NCI-H1694 treated with DMSO at 0.1 percent for 48 hours (cell line): ENCODE results near the gene AGBL5.
"Not testable (repeated sequence)": the region's sequence is repeated elsewhere in the genome, so short reads cannot be mapped to it uniquely, and the experiment has no call there.

Source experiments
- DNase-seq: peaks from one replicate; lab custom pipeline; 2025; lab: John Stamatoyannopoulos, UW

Gene AGBL5

GRCh38 chr2:27053321-27053720 is 1.9 kb downstream of the AGBL5 start:
- DNase-seq = no peak

DNA sequence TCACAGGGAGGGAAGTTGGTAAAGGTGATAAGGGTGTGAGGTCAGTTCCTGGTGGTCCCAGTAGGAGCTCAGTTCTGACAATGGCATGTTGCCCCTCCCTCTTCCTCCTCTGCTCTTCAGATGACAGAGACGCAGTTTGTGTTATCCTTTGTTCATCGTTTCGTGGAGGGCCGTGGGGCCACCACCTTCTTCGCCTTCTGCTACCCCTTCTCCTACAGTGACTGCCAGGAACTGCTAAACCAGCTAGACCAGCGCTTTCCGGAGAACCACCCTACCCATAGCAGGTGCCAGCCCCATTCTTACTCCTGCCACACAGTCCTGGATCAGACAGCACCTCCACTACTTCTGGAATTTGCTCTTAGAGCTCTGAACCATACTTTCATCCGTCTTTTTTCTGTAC is 2.3 kb downstream of the AGBL5 start:
- DNase-seq = no peak

GRCh38 chr2:27054721-27055120 is 3.3 kb downstream of the AGBL5 start:
- no peak for DNase-seq

DNA sequence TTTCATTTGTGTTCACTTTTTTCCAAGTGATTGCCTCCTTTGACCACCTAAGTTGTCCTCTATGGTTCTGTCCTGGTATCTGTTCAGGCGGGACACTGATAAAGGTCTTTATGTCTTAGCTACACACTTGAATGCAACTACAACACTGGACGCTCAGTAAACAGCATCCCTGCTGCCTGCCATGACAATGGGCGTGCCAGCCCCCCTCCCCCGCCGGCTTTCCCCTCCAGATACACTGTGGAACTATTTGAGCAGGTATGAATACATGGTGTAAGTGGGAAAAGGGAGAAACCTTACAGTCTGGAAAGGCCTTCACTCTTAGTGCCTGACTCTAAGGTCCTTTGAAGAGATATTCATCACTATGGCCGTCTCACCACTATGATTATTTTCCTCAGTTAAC is 5.7 kb downstream of the AGBL5 start:
- no peak for DNase-seq

DNA sequence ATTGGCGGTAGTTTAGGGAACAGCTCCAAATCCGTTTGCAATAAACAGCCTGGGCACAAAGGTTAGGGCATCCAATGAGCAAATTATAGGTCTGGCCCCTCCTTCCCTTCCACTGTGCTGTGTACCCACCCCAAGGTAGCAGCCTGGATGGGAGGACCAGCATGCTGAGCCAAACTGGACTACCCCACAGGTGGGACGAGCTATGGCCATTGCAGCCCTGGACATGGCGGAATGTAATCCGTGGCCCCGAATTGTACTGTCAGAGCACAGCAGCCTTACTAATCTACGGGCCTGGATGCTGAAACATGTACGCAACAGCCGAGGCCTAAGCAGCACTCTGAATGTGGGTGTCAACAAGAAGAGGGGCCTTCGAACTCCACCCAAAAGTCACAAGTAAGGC is 6.7 kb downstream of the AGBL5 start:
- DNase-seq = no peak

DNA sequence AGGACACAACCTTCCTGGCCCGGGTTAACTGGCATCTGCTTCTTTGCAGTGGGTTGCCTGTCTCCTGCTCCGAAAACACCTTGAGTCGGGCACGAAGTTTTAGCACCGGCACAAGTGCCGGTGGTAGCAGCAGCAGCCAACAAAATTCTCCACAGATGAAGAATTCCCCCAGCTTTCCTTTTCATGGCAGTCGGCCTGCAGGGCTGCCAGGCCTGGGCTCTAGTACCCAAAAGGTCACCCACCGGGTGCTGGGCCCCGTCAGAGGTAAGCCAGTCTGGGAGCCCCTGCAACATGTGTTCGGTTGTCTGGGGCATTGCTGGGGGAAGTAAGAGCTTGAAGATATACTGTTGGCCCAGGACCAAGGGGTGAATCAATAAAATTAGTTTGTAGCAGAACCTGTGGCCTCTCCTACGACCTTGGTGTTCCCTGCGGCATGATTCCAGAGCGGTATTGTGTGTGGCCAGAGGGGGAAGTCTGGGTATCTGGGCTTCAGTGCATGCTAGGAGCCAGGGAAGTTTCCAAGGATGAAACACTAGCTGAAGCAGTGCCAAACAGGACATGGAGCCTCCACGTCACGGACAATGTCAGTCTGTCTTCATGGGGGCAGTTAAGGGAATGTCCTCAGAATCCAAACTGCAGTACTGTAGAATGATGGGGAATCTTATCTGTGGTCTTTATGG is 7.8 kb downstream of the AGBL5 start:
- no peak for DNase-seq

DNA sequence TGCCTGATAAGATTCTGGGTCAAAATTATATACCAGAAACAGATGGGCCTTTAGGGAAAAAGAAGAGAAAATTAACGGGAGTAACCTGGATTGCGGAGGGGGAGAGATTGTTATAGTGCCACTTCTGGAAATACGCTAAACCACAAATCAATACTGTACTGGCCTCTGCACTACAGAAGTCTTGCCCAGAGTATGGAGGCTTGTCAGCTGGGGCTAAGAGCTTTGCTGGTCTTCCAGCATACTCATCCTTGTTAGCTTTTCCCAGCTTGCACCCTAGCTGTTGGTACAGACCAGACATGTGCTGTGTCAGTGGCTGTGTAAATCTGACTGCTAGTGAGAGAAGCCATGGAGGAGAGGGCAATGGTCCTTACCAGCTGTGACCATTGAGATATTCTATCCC is 8.9 kb downstream of the AGBL5 start:
- DNase-seq = no peak

DNA sequence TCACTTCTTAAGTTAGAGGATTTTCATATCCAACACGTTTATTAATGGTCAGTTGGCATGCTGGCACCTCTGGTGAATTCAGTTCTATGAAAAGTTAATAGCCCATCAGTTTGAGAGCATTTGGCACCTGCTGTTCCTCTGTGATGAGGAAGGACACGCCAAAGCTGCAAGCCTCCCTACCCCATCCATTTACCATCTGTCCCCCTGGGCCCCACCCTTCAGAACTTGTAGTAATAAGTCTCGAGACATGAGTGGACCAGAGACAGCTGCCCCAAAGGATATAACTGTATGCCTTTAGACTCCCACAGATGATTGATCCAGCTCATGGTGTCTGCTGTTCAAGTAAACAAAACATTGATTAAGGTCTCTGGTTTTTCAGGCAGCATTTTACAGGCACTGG is 13.7 kb downstream of the AGBL5 start:
- no peak for DNase-seq

DNA sequence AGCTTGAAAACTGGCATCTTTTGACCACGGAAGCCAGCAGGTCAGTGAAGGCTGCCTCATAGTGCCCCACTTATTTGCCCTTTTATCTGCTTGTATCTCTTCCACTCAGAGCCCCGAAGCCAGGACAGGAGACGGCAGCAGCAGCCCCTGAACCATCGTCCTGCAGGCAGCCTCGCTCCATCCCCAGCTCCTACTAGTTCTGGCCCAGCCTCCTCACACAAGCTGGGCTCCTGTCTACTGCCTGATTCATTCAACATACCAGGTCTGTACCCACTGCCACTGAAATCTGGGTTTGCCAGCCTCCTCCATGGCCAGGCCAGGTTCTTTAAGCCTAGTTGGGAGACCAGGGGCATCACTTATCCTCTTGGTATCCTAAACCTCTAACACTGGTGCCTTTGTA is 15.9 kb downstream of the AGBL5 start:
- no peak for DNase-seq

- DNase-seq = no peak
Measured at GRCh38 chr2:27069436-27069835, 18.0 kb downstream of the AGBL5 start.

DNA sequence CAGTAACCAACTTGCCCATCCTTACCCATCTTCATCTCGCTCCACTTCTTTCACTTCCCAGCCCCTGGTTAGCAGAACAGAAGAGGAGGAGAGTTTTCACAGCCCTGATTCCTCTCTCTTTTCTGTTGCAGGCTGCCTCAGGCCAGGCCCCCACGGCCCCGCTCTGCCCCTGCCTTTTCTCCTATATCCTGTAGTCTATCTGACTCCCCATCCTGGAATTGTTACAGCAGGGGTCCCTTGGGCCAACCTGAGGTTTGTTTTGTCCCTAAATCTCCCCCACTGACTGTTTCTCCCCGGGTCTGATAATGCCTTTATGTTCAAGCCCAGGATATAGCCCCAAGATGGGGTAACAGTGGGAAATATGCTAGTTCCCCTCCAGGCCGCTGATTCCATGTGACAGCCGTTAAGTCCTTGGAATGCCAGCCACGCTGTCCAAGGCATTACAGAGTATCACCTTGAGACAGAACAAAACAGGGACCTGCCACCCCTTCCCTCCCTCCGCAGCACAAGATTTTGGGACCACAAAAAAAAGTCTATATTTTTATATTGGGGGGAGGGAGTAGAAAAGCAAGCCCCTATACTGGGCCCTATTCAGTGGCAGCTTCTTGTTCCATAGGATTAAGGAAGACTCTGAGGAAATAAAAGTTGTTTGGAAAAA is 18.6 kb downstream of the AGBL5 start:
- no peak for DNase-seq

GRCh38 chr2:27070653-27071276 is 19.3 kb downstream of the AGBL5 start:
- no peak for DNase-seq

DNA sequence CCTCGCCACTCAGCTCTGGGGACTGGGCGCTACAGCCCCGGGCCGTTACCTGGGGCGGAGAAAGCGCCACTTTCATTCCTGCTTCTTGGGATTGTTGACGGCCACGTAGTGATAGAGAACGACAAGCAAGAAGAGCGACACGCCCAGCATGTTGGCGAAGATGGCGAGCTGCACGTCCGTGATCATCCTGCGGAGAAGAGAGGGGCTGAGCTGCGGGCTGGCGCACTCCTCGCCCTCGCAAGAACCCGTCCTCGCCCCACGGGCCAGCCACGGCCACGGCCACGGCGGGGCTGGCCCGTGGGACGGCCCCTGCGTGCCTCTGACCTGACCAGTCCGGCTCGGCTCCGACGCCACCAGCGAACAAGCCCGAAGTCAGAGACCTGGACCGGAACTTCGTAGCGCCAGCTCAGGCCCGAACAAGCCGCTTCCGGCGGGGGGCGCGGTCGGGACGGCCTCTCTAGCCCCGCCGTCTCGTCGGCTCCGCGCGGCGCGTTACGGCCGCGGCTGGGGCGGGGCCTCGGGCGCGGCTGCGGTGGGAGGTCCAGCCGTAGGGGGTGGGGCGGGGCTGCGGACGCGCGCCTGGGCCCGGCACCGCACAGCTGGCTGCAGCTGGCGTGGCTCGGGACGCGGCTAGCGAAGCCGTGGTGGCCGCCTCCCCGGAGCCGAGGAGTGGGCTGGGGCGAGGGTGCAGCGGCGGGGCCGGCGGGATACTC is 20.0 kb downstream of the AGBL5 start, which contains the start of gene OST4:
TSS of gene OST4 (minus strand) at position 378 of the 713 bp plus-strand sequence.
- peak; percentile 79 for DNase-seq

- no peak for DNase-seq
Measured at GRCh38 chr2:27071990-27072830, 20.7 kb downstream of the AGBL5 start.

- no peak for DNase-seq
Measured at GRCh38 chr2:27072920-27073319, 21.5 kb downstream of the AGBL5 start.

- DNase-seq = no peak
Measured at GRCh38 chr2:27073782-27074181, 22.3 kb downstream of the AGBL5 start.

DNA sequence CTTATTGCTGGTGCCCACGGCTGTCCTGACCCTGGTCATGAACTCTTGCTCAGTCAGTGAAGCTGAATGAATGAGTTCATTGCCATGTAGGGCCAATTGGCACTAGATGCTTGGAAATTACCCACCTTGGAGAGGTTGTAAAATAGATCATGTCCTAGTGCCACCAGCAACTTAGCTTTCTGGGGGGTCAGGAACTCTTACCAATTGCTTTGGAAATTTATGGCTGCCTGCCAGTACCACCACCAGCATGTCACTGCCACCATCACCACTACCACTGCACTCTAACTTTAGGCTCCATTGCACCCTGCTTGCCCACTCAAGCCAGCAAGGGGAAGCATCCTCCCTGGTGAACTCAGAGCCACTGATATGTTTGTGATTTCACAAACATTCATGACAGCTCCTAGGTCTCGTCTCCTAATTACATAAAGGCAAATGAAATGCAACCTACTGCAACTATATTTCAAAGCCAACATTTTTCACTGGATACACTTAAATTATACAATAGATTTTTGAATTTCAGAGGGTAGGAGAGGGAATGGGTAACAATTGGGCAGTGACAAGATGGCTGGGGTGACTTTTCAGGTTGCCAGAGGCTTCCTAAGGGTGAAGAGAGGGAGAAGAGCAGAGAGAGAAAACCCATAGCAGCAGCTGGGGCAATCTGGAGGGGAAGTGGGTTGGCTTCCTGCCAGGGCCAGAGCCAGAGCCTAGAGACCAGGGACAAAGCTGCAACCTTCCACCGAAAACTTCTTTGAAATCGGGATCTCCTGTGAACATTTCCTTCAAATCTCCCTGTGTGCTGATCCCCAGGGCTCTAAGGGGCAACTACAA is 23.5 kb downstream of the AGBL5 start:
- DNase-seq = peak; percentile 59

- not testable (repeated sequence) for DNase-seq
Measured at GRCh38 chr2:27075566-27075871, 24.1 kb downstream of the AGBL5 start.

- DNase-seq = no peak
Measured at GRCh38 chr2:27076323-27076722, 24.9 kb downstream of the AGBL5 start.

GRCh38 chr2:27077231-27077630 is 25.8 kb downstream of the AGBL5 start:
- DNase-seq = no peak
